Measurements from ENCODE around the gene PRKACA.
A peak's percentile ranks its signal among the peaks of the same experiment; 100 is the strongest.
"Not testable (repeated sequence)": the region's sequence is repeated elsewhere in the genome, so short reads cannot be mapped to it uniquely, and the experiment has no call there.

Gene PRKACA

GRCh38 chr19:14147797-14148605 lies 30.4 kb upstream of the PRKACA start:
- DNase-seq (ENCODE audit: low spot score) = peak; percentile 59

- DNase-seq (ENCODE audit: low spot score) = peak; percentile 9
Measured at GRCh38 chr19:14146789-14147216, 29.2 kb upstream of the PRKACA start.

GRCh38 chr19:14146169-14146568 lies 28.6 kb upstream of the PRKACA start:
- not testable (repeated sequence) for DNase-seq (ENCODE audit: low spot score)

- DNase-seq (ENCODE audit: low spot score) = no peak
Measured at GRCh38 chr19:14145381-14145780, 27.8 kb upstream of the PRKACA start.

GRCh38 chr19:14142262-14143190 lies 25.0 kb upstream of the PRKACA start:
- DNase-seq (ENCODE audit: low spot score) = no peak

- no peak for DNase-seq (ENCODE audit: low spot score)
Measured at GRCh38 chr19:14141041-14141440, 23.5 kb upstream of the PRKACA start.

- no peak for DNase-seq (ENCODE audit: low spot score)
Measured at GRCh38 chr19:14139944-14140343, 22.4 kb upstream of the PRKACA start.

GRCh38 chr19:14138576-14139265 lies 21.2 kb upstream of the PRKACA start:
- DNase-seq (ENCODE audit: low spot score) = peak; percentile 22

- peak; percentile 100 for DNase-seq (ENCODE audit: low spot score)
Measured at GRCh38 chr19:14136509-14137281, 19.1 kb upstream of the PRKACA start, which contains the start of gene ASF1B. Gene ASF1B, minus strand, starts transcription at chr19:14136589. Its CDS starts 133 bp downstream, at chr19:14136456.

- DNase-seq (ENCODE audit: low spot score) = no peak
Measured at GRCh38 chr19:14135985-14136508, 18.5 kb upstream of the PRKACA start.

- DNase-seq (ENCODE audit: low spot score) = no peak
Measured at GRCh38 chr19:14135355-14135754, 17.8 kb upstream of the PRKACA start.

- no peak for DNase-seq (ENCODE audit: low spot score)
Measured at GRCh38 chr19:14127929-14128509, 10.5 kb upstream of the PRKACA start.

GRCh38 chr19:14127176-14127575 lies 9.6 kb upstream of the PRKACA start:
- DNase-seq (ENCODE audit: low spot score) = no peak

- no peak for DNase-seq (ENCODE audit: low spot score)
Measured at GRCh38 chr19:14122924-14123323, 5.4 kb upstream of the PRKACA start.

GRCh38 chr19:14120497-14120780 lies 2.9 kb upstream of the PRKACA start:
- no peak for DNase-seq (ENCODE audit: low spot score)

- no peak for DNase-seq (ENCODE audit: low spot score)
Measured at GRCh38 chr19:14119644-14120496, 2.3 kb upstream of the PRKACA start.

GRCh38 chr19:14119146-14119545 lies 1.6 kb upstream of the PRKACA start:
- DNase-seq (ENCODE audit: low spot score) = no peak

- peak; percentile 72 for DNase-seq (ENCODE audit: low spot score)
Measured at GRCh38 chr19:14118165-14119051, 846 bp upstream of the PRKACA start.

Measured in kidney tubule cell (primary cell).